Peyer's patch (tissue), 4 donors: ENCODE data around the gene TBC1D23.

Experiments
- CTCF ChIP-seq, 6 experiments: fragments of 450-650 bp in 4 of 6; fragments of 200-600 bp in 2 of 6; sonication (generic) in 1 of 6; IDR thresholded peaks; one replicate each; pipeline ENCODE4 v1.5.1; 2017 to 2019; ENCODE audit warnings: antibody characterized with exemption in 6 of 6, mild to moderate bottlenecking in 3 of 6, moderate library complexity in 1 of 6
- POLR2A ChIP-seq, 2 donors: fragments of 450-650 bp; IDR thresholded peaks; one replicate each; pipeline ENCODE4 v1.5.1; 2017; ENCODE audit warnings: antibody characterized with exemption in 2 of 2, mild to moderate bottlenecking in 2 of 2, moderate library complexity in 2 of 2

GRCh38 chr3:100221159-100221558 lies 39.6 kb upstream of the TBC1D23 start:
- TF ChIP-seq POLR2A (IDR thresholded peaks at IDR 0.05), result no peak
- TF ChIP-seq CTCF (IDR thresholded peaks at IDR 0.05), result no peak
